HL-60 (cell line): Measurements from ENCODE around the gene GRK5.

Experiments
- DNase-seq, 2 experiments: peaks; one replicate each; pipeline ENCODE4 v3.0.0-alpha.2; 2010 to 2020; ENCODE audit warnings: low read depth in 1 of 2, low spot score in 1 of 2
- H3K27ac ChIP-seq: fragments of 250-450 bp; sonication (Bioruptor Pico); replicated peaks from 2 replicates; pipeline ENCODE4 v1.5.1; 2020; ENCODE audit warnings: mild to moderate bottlenecking, moderate library complexity
- H3K27me3 ChIP-seq: fragments of 250-450 bp; sonication (Bioruptor Pico); 2 replicates; pipeline ENCODE4 v1.5.1; 2021; ENCODE audit warnings: mild to moderate bottlenecking, moderate library complexity; ENCODE audit not compliant: insufficient read depth, poor library complexity, severe bottlenecking
- H3K4me3 ChIP-seq: replicated peaks from 2 replicates; pipeline ENCODE4 v1.5.1; 2011; ENCODE audit warnings: mild to moderate bottlenecking, control low read depth, low read length; ENCODE audit not compliant: insufficient read depth
- CTCF ChIP-seq: IDR thresholded peaks from one replicate; pipeline ENCODE4 v1.5.1; 2011; ENCODE audit warnings: low read length, control low read depth, inconsistent platforms; ENCODE audit not compliant: insufficient read depth
- GABPA ChIP-seq: IDR thresholded peaks from 2 replicates; pipeline ENCODE4 v1.6.1; 2012; ENCODE audit warnings: low read depth
- POLR2AphosphoS5 ChIP-seq: IDR thresholded peaks from 2 replicates; pipeline ENCODE4 v1.6.1; 2012; ENCODE audit warnings: low read depth
- REST ChIP-seq: IDR thresholded peaks from 2 replicates; pipeline ENCODE4 v1.6.1; 2012; ENCODE audit warnings: low read depth; ENCODE audit not compliant: insufficient replicate concordance
- SPI1 ChIP-seq: IDR thresholded peaks from 2 replicates; pipeline ENCODE4 v1.6.1; 2012; ENCODE audit warnings: low read depth, mild to moderate bottlenecking, borderline replicate concordance

GRK5 gene

GRCh38 chr10:119412244-119413092, 205.1 kb downstream of the GRK5 start:
- H3K27me3 ChIP-seq, result no peaks in the 10 kb centered on the region
- TF ChIP-seq CTCF (no peak), SPI1 (no peak), GABPA (no peak), REST (no peak), POLR2AphosphoS5 (no peak)
- no peak for DNase-seq

GRCh38 chr10:119413093-119413453, 205.7 kb downstream of the GRK5 start:
- no peak for TF ChIP-seq SPI1
- TF ChIP-seq REST, result no peak
- no peak for TF ChIP-seq POLR2AphosphoS5
- TF ChIP-seq GABPA, result no peak
- H3K4me3 ChIP-seq, result no peak overlapping the region
- no peak for DNase-seq
- no peak overlapping the region for H3K27ac ChIP-seq
- H3K27me3 ChIP-seq, result no peaks in the 10 kb centered on the region

More at GRCh38 chr10:119412244-119413092, 205.1 kb downstream of the GRK5 start:
- Histone ChIP-seq H3K27ac (no peak overlapping the region), H3K4me3 (no peak overlapping the region)

- Histone ChIP-seq H3K27ac (no peak overlapping the region), H3K27me3 (no peaks in the 10 kb centered on the region), H3K4me3 (no peak overlapping the region)
- DNase-seq, result no peak
- TF ChIP-seq POLR2AphosphoS5, result no peak
- TF ChIP-seq REST, result no peak
- TF ChIP-seq GABPA, result no peak
- TF ChIP-seq SPI1, result no peak
- no peak for TF ChIP-seq CTCF
These were observed 206.2 kb downstream of the GRK5 start for GRCh38 chr10:119413471-119414080.
